ENCODE measurements around the gene PDGFRB.

PDGFRB gene

DNA sequence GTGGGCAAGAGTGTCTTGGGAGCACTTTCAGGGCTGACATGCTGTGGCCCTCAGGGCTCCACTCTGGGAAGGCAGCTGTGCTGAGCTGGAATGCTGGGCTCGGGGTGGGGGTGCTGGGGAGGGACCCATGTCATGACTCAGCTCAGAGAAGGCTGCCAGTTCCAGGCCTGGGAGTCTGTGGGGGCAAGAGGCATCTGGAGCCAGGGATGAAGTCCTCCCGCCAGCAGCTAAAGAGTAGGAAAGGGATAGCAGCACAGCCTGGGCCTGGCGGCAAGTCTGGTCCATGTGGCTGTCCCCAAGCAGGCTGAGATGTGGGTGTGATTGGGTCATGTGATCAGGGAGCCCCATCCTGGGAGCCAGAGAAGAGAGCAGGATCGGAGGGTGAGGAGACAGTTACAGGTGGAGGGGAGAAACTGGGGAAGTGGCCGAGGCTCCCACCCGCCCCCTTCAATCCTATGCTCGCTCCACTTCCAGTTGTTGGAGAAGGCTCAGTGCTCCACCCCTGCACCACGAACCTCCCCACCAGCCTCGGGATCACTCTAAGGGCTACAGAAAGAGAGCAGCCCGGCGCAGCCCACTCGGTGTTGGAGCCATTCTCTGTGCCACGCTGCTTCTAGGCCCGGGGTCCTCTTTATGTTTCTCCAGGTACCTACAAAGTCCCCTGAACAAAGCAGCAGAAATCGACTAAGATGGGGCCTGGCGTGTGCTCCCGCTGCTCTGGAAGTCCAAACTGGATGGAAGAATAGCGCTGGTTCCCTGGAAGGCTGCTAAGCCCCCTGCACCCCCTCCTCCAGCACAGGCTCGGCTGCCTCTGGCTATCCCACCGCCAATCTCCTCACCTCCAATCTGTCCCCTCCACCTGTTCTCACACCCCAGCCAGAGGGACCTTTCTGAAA is 12.0 kb downstream of the PDGFRB start:
- DNase-seq = no peak

DNA sequence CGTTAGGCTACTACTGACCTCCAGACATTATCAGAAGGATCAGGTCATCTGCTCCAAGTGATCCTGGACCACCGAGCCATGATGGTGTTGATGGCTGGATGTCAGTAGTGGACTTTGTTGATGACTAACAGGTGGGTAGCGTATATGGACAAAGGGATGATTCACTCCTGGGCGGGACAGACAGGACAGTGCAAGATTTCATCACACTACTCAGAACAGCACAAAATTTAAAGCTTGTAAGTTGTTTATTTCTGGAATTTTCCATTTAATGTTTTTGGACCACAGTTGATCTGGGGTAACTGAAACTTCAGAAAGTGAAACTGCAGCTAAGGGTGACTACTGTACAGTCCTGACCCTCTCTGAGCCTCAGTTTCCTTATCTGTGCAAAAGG is 12.7 kb downstream of the PDGFRB start:
- DNase-seq = no peak

DNA sequence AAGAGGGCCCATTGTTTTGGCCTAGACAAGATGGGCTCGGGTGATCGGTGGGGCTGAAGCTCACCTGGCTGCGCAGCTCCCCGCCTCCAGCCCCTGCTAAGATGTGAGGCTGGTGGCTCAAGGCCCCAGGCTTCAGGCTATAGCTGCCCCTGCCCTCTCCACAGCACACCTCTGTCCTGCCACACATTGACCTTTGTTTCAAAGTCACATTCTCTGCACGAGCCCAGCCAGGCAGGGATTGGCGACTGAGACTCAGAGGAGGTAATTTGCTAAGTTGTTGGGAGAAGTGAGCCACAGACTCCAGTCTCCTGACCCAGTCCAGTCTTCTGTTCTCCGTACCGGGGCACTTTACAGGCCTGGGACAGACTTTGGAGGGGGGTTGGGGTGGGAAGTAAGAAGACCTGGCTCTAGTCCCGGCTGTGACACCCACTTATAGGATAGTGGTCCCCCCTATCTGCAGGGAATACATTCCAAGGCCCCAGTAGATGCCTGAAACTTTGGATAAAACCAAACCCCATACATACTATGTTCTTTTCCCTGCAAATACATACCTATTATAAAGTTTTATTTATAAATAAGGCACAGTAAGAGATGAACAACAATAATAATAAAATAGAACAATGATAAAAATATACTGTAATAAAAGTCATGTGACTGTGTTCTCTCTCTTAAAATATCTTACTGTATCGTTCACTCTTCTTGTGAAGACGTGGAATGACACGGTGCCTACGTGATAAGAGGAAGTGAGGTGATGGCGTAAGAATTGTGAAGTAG is 13.3 kb downstream of the PDGFRB start:
- DNase-seq = no peak

DNA sequence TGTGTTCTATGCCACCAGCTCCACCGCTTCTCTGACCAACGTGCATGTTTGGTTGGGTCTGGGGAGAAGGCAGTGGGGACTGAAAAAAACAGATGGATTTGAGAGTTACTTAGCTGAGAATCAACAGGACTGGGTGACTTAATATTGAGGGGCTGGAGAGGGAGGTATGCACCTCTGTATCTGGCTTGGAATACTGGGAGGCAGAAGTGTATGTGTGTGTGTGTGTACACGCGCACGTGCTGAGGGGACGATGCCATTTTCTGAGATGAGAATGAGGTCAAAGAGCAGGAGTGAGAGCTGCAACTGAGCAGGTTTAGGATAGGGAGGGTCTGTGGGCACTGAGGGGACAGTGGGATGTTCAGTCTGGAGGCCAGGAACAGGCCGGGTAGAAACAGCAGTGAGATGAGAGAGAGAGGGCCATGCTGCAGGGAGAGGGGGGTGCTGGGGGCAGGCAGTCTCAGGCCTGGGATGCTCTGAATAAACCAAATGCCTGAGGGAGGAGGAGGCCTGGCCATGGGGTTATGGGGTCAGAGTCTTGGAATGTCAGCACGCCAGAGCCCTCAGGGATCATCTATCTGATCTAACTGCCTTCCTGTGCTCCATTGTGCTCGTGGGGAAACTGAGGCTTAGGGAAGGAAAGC is 14.0 kb downstream of the PDGFRB start:
- DNase-seq = no peak

DNA sequence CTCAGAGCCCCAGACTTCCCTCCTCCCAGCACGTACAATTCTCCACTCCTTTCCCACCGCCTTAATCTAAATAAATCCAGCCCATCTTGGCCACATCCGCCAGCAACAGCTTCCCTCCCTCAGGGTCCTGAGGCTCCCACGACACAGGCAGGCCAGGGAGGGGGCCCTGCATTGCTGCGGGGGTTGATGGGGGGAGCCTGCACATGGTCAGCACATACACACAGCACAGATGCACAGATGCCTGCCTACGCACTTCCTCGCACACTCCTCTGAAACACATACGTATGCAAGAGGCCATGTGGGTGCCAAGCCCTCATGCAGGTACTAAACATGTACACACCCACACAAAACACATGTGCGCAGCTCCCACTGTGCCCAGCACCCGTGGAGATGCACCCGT is 14.8 kb downstream of the PDGFRB start:
- no peak for DNase-seq

DNA sequence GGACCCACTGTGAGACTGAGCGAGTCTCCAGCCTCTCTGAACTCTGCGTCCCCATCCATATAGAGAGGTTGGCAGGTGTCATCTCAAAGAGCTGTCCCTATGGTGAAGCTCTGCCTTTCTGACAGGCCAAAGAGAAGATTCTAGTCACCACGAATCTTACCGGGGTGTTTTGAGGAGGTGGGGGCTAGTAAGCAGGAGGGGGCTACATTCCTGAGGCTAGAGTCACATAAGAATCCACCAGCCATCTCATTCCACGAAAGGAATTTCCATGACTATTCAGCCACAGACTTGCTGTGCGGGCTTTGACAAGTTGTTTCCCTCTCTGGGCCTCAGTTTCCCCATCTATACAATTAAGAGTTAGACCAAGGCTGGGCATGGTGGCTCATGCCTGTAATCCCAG is 16.3 kb downstream of the PDGFRB start:
- DNase-seq = no peak

DNA sequence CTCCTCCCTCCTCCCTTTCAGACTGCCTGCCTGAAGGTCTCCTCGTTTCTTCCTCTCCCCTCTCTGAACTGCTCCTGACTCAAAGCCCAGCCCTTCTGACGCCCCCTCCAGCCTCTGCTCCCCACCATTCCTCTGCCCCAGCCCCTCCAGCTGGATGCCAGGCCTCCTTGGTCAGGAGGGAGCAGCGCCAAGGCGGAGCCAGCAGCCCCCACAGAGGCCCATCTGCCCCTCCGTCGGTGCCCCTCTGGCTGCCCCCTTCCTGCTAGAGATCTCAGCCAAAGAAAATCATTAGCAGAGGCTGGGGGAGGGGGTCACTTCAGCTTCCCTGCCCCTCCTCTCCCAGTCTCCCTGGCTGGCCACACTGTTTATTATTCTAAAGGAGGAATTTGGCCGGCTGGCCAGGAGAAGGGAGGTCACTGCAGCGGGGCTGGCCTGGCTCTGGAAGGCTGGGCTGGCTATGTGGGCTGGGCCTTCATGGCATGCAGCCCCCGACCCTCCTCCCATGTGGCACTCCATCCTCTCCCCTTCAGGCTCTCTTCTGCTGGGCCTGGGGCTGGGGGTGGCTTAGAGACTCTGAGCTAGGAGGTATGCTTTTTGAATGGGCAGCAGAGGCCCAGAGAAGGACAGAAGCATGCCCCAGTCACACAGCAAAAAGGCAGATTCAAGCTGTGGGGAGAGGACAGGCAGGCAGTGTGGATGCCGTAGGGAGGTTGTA is 16.9 kb downstream of the PDGFRB start:
- DNase-seq = no peak

DNA sequence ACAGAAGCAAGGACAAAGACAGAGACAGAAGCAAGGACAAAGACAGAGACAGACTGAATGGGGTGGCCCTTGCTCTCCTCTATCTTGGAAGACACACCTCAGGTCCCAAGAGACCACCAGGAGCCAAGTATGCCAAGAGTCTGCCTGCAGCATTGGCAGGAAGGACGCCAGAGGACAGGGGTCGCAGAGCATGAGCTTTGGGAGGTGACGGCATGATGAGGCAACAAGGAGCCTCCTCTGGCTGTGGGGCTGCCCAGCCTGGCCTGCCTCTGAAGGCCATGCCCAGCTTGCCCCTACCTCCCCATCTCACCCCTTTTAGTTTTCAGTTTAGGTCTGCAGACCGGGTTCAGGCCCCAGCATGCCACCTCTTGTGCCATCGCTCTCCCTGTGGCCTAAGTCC is 17.6 kb downstream of the PDGFRB start:
- no peak for DNase-seq

DNA sequence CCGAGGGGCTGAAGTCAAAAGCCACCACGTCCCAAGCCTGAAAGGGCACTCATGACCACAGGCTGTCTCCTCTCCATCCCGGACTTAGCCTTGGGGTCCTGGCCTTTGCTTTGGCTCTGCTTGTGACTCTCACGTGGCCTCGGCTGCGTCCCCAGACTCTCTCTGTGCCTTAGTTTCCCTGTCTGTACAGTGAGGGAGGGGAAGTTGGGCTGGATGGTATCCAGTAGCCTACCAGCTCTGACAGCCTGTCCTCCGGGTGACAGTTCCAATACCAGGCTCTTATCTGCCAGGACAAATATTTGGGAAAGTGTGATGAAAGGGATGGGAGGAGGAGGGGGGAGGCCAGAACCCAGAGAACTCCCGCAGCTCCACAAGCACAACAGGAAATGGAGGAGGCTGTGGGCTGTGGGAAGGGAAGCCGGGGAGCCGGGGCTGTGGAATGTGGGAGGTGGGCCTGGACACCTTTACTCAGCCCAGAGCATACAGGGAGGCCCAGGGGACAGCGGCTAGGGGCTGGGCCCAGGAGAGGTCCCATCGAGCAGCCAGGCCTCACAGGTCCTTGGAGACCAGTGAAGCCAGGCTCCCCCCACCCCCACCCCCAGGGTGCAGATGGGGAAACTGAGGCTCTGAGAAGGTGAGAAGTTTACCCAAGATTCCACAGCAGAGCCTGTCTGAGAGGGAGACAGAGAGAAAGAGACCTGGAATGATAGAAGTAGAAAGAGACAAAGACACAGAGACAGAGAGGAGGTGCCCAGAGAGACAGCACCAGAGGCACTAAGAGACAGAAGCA is 18.3 kb downstream of the PDGFRB start:
- no peak for DNase-seq

DNA sequence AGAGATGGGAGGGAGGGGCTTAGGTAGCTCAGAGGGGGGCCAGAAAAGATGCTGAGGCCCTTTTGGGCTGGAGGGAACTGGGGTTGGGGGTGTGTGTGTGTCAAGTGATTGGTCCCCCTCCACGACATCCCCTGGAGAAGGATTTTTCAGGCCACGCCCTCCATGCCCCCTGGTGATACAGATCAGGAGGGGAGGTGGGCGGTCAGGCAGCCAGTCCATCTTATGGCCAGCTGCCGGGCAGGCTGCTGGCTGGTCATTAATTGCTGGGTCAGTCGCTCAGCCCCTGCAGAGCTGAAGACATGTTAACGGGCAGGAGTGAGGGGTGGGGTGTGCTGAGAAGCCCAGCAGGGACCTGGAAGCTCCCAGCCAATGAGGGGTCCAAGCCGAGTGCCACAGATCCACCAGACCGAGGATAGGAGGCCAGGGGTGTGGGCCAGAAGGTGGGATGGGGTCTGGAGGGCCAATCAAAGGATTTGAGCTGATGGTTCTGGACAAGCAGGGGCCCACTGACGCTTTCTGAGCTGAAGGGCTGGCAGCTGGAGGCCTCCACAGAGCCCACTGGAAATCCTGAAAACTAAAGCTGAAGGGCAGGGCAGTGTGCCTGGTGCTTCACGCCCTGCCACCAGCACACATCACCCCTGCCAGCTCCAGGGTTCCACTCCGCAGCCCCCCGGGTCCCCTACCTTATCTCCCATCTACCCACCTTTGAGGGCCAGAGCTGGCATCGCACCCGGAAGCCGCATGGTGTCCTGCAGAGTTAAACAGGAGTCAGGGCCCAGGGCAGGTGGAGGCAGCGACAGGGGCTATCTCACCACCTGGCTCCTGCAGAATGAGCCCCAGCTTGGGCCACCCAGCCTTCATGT is 19.1 kb downstream of the PDGFRB start:
- no peak for DNase-seq

DNA sequence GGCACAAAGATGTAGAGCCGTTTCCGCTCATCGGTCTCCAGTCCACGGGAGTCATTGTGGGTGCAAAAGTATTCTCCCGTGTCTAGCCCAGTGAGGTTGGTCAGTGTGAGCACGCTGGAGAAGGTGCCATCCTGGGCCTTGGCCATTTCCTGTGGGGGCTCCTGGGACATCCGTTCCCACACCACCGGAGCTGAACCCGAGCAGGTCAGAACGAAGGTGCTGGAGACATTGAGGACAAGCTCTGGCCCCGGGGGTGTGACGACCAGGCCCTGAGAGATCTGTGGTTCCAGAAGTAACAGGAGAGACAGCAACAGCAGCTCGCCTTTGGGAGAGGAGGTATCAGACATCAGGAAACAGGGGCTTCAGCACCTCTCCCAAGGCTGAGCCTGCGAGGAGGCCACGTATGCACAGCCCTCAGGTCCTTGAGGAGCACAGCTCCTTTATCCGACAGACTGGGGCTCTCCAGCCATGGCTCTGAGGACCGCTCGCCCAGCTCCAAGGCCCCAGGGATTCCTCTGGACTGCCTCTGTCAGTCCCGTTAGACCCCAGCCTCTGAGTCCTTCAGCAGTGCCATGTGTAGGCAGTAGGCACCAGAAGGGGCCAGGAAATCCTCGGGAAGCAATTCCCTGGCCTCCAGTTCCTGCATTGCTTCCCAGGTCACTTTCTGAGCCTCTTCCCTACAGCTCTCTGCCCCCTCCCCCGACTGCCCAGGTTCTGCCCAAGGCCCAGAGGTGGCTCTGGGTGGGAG is 19.9 kb downstream of the PDGFRB start:
- no peak for DNase-seq

DNA sequence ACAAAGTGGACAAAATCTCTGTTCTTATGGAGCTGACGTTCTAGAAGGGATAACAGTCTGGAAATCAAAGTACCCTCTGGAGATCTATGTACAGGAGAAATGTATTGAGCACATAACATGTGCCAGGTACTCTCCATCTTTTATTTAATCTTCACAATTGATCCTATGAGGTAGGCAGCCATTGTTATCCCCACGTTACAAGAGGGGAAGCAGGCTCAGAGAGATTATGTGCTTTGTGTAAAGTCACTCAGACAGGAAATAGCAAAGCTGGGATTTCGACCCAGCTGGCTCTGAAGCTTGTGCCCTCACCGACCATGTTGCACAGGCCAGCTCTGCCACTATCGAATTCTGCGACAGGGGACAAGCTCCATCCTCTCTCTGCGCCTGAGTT is 21.5 kb downstream of the PDGFRB start:
- DNase-seq = no peak

DNA sequence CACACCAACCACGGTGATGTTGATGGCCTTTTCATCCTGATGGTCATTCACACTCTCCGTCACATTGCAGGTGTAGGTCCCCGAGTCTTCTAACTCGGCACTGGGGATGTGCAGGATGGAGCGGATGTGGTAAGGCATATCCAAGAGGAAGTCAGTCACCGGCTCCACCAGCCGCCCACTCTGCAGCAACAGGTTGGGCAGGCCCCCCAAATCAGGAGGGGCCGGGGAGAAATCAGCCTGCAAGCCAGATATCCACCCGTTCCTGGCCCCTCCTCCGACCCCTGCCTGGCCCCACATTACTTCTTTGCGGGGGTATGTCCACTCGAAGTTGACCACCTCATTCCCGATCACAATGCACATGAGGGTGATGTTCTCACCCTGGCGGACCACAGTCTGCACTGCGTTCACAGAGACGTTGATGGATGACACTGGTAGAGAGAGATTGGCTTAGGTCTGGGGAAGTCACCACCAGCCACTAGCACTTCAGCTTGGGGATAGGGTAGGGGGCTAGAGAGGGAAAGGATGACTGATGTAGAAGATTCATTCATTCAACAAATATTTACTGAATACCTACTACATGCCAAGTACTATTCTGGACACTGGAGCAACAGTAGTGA is 22.0 kb downstream of the PDGFRB start:
- no peak for DNase-seq

DNA sequence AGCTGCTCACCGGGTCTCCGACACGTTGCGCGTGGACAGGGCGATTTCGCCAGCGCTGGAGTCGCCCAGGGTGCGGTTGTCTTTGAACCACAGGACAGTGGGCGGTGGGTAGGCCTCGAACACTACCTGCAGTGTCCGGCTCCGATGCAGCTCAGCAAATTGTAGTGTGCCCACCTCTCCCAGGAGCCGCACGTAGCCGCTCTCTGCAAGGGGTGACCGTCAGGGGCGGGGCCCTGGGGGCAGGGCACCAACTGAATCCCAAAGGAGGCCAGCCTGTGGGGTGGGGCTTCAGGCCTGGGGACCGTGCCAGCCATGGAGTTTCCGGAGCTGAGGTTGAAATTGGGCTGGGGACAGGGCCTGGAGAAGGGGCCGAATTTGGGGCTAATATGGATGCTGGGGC is 22.9 kb downstream of the PDGFRB start:
- DNase-seq = no peak

DNA sequence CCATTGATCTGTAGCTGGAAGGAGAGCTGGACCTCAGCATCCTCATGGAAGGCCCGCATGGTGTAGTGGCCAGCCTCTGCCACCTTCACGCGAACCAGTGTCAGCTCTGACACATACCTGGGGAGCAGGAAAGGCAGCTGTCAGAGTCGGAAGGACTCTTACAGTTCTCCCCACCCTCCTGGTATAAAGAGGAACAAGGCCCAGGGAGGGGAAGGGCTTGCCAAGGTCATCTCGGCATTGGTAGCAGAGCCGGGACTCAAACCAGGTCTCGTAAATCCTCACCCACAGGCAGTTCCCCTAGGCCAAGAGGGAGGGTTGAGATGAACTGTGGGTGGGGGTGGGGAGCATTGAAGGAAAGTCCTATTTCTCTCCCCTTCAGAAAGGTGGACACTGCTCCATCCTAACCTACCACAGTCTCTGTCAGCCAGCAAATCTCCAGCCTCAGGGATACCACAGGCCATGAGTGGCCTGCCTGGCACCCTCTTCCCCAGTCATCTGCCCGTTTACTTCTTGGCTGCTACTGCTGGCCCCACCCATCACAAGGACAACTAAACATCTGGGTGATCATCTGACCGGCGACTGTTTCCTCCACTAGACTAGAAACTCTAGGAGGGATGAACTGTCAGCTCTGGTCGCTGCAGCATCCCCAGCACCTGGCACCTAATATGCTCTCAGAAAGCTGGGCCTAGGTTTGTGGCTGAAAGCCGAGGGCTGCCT is 23.5 kb downstream of the PDGFRB start:
- no peak for DNase-seq

DNA sequence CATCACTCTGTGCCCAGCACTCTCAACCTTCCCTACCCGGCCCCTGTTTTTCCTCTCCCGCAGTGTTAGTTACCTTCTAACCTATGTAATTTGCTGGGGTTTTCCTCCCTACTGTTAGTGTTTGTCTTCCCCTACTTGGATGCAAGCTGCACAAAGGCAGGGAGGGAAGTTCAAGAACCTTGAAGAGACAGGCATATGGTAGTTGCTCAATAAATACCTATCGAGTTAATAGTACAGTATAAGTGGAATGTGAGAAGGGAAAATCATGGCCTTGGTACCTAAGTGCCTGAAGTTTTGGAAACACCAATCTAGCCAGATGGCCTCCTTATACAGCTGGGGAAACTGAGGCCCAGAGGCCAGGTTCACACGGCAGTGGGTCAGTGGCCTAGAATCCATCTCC is 24.2 kb downstream of the PDGFRB start:
- no peak for DNase-seq

DNA sequence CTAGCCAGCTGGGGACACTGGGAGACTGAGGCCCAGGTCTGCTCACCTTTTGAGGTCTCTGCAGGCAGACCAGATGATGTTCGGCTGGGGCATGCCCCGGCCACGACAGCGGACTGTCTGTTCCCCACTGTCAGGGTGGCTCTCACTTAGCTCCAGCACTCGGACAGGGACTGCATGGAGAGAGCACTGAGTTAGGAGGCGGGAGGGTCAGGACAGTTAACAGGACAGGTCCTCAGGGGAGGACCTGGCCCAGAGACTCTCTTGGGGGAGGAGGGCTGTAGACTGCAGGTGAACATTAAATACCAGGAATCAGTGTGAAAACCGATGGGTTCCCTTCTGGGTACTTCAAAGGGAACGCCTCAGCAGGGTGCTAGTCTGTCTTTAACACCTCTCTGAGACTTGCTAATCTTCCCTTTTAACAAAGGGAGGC is 25.1 kb downstream of the PDGFRB start:
- DNase-seq = no peak

DNA sequence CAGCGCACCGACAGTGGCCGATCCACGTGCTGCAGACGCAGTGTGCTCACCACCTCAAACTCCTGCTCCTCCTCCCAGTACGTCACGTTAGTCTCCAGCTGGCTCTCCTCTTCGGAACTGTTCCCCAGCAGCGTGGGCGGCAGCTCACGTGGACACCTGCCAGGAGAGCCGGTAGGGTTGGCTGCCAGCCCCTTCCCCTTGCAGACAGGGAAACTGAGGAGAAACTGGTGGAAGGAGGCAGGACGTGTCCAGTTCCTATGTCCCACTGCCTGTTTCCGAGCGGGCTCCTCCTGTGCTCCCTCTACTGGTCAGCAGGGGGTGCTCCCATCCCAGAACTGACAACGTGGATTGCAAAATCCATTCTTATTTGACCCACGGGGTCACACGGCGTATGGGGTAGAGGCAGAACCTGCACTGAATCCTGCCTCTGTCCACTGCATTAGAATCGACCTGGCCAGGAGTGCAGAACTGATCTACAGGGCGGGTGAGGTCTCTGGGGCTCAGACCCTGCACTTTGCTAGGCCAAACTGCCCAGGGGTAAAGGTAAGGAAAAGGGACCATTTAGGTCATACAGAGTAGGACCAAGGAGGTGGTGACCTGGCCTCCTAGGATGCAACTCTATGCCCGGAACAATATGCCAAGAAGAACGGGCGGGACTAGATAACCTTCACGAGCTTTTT is 25.7 kb downstream of the PDGFRB start:
- DNase-seq = peak; percentile 6

DNA sequence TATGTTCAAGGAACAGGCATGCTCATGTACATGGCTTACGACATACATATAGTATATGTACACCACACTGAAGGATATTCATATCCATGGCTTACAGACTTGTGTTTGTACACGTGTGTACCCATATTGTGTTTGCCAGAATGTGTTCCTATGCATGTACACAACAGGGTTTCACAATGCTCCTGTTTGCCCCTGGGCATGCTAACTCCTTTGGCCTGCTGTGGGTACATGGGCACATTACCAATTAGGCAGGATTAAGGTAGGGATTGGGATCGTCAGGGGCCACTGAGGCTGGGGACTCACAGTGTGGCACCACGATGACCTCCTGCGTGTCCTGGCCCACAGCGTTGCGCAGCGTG is 26.2 kb downstream of the PDGFRB start:
- DNase-seq = no peak
